ENCODE data around the gene DPM3.
"Not testable (repeated sequence)": the region's sequence is repeated elsewhere in the genome, so short reads cannot be mapped to it uniquely, and the experiment has no call there.

DPM3 gene

GRCh38 chr1:155139895-155140629, at the start of gene DPM3:
DPM3 (minus strand) TSS chr1:155140531; CDS start chr1:155140240, 291 bp downstream.
- peak; percentile 83 for DNase-seq

- DNase-seq, result not testable (repeated sequence)
Measured at GRCh38 chr1:155189926-155190325, 49.6 kb upstream of the DPM3 start.

GRCh38 chr1:155188268-155188667, 47.9 kb upstream of the DPM3 start:
- DNase-seq, result no peak

GRCh38 chr1:155187456-155187891, 47.1 kb upstream of the DPM3 start:
- DNase-seq, result no peak

- no peak for DNase-seq
Measured at GRCh38 chr1:155186794-155187455, 46.6 kb upstream of the DPM3 start.

- no peak for DNase-seq
Measured at GRCh38 chr1:155186067-155186793, 45.9 kb upstream of the DPM3 start.

- DNase-seq, result no peak
Measured at GRCh38 chr1:155185783-155186066, 45.4 kb upstream of the DPM3 start.

- DNase-seq, result peak; percentile 90
Measured at GRCh38 chr1:155184835-155185782, 44.8 kb upstream of the DPM3 start.

GRCh38 chr1:155184351-155184811, 44.0 kb upstream of the DPM3 start:
- no peak for DNase-seq

- DNase-seq, result no peak
Measured at GRCh38 chr1:155183775-155184221, 43.5 kb upstream of the DPM3 start.

- no peak for DNase-seq
Measured at GRCh38 chr1:155182052-155182550, 41.8 kb upstream of the DPM3 start.

- no peak for DNase-seq
Measured at GRCh38 chr1:155181371-155182051, 41.2 kb upstream of the DPM3 start.

- DNase-seq, result no peak
Measured at GRCh38 chr1:155179112-155180031, 39.0 kb upstream of the DPM3 start.

GRCh38 chr1:155178441-155179111, 38.2 kb upstream of the DPM3 start:
- no peak for DNase-seq

GRCh38 chr1:155177918-155178281, 37.6 kb upstream of the DPM3 start:
- DNase-seq, result no peak

- DNase-seq, result no peak
Measured at GRCh38 chr1:155177192-155177917, 37.0 kb upstream of the DPM3 start.

- peak; percentile 86 for DNase-seq
Measured at GRCh38 chr1:155176544-155177071, 36.3 kb upstream of the DPM3 start.

GRCh38 chr1:155175927-155176371, 35.6 kb upstream of the DPM3 start:
- peak; percentile 29 for DNase-seq
